HFF-Myc (cell line): ENCODE data around the gene PPCDC.

ENCODE experiments used
- DNase-seq: peaks from one replicate; pipeline ENCODE4 v3.0.0-alpha.2; 2011; ENCODE audit warnings: low read depth; ENCODE audit errors: extremely low read depth
- H3K4me3 ChIP-seq: replicated peaks from 2 replicates; pipeline ENCODE4 v1.5.1; 2011; ENCODE audit warnings: low read depth, mild to moderate bottlenecking, control low read depth, low read length
- CTCF ChIP-seq: IDR thresholded peaks from 2 replicates; pipeline ENCODE4 v1.5.1; 2012; ENCODE audit warnings: mild to moderate bottlenecking, low read depth, low read length, control low read depth; ENCODE audit errors: missing control alignments

PPCDC gene

GRCh38 chr15:75052972-75053747, 29.8 kb downstream of the PPCDC start:
- no peak for DNase-seq
- TF ChIP-seq CTCF, result no peak
- no peak overlapping the region for H3K4me3 ChIP-seq

- no peak overlapping the region for H3K4me3 ChIP-seq
- no peak for TF ChIP-seq CTCF
- DNase-seq, result no peak
Measured at GRCh38 chr15:75053748-75054125, 30.3 kb downstream of the PPCDC start.

- no peak overlapping the region for H3K4me3 ChIP-seq
- DNase-seq, result no peak
Measured at GRCh38 chr15:75054172-75054897, 30.9 kb downstream of the PPCDC start.

GRCh38 chr15:75056036-75056435, 32.6 kb downstream of the PPCDC start:
- no peak for TF ChIP-seq CTCF
- no peak overlapping the region for H3K4me3 ChIP-seq
- DNase-seq, result no peak

More at GRCh38 chr15:75054172-75054897, 30.9 kb downstream of the PPCDC start:
- no peak for TF ChIP-seq CTCF

GRCh38 chr15:75058127-75058905, 34.9 kb downstream of the PPCDC start:
- no peak for TF ChIP-seq CTCF
- H3K4me3 ChIP-seq, result no peak overlapping the region
- DNase-seq, result no peak

GRCh38 chr15:75059607-75060006, 36.2 kb downstream of the PPCDC start:
- H3K4me3 ChIP-seq, result no peak overlapping the region
- TF ChIP-seq CTCF, result no peak
- no peak for DNase-seq
